Keratinocyte (primary cell): ENCODE measurements around the gene MPV17L2. TPM values are rescaled to one million over a fixed set of nuclear protein-coding genes. Genes with fewer than 3 reads are reported as not detected.

Experiments
- DNase-seq: peaks from one replicate; pipeline ENCODE4 v3.0.0-alpha.2; 2011; ENCODE audit warnings: low read depth, missing footprints, low spot score
- FAIRE-seq: peaks from 2 replicates; lab custom pipeline; 2011; peaks lifted over from hg19 to GRCh38; lab: Jason Lieb, UNC
- H2AFZ ChIP-seq: 2 replicates; pipeline ENCODE4 v1.6.0; 2012; ENCODE audit warnings: low read length, control low read depth, inconsistent platforms; ENCODE audit not compliant: control insufficient read depth
- H3K27ac ChIP-seq: 2 replicates; pipeline ENCODE4 v1.5.1; 2011; ENCODE audit warnings: low read length; ENCODE audit not compliant: control insufficient read depth, insufficient read depth
- H3K27me3 ChIP-seq: 3 replicates; pipeline ENCODE4 v1.6.0; 2011; ENCODE audit warnings: low read length; ENCODE audit not compliant: control insufficient read depth, insufficient read depth; ENCODE audit errors: extremely low read depth
- H3K36me3 ChIP-seq, 2 experiments: 2 replicates in 1 of 2; 3 replicates in 1 of 2; pipeline ENCODE4 v1.5.1; 2011; ENCODE audit warnings: low read length in 2 of 2, mild to moderate bottlenecking in 1 of 2; ENCODE audit not compliant: control insufficient read depth in 2 of 2, insufficient read depth in 2 of 2; ENCODE audit errors: extremely low read depth in 1 of 2
- H3K4me1 ChIP-seq: 3 replicates; pipeline ENCODE4 v1.5.1; 2011; ENCODE audit warnings: low read length; ENCODE audit not compliant: control insufficient read depth, insufficient read depth; ENCODE audit errors: extremely low read depth
- H3K4me2 ChIP-seq: 3 replicates; pipeline ENCODE4 v1.6.0; 2011; ENCODE audit warnings: low read depth, low read length; ENCODE audit not compliant: control insufficient read depth, insufficient read depth; ENCODE audit errors: extremely low read depth
- H3K4me3 ChIP-seq, 3 experiments: fragments of 200-600 bp in 1 of 3; sonication (generic) in 1 of 3; 2 replicates in 2 of 3; 3 replicates in 1 of 3; pipeline ENCODE4 v1.5.1; 2011 to 2016; ENCODE audit warnings: low read length in 3 of 3, mild to moderate bottlenecking in 3 of 3, control low read depth in 2 of 3, inconsistent platforms in 1 of 3, low read depth in 1 of 3, mixed read lengths in 1 of 3, mixed run types in 1 of 3, moderate library complexity in 1 of 3; ENCODE audit not compliant: control insufficient read depth in 2 of 3, insufficient read depth in 2 of 3; ENCODE audit errors: extremely low read depth in 1 of 3
- H3K79me2 ChIP-seq: 2 replicates; pipeline ENCODE4 v1.6.0; 2012; ENCODE audit warnings: low read length; ENCODE audit not compliant: control insufficient read depth, insufficient read depth
- H3K9ac ChIP-seq: 3 replicates; pipeline ENCODE4 v1.6.0; 2011; ENCODE audit warnings: low read length; ENCODE audit not compliant: control insufficient read depth, insufficient read depth; ENCODE audit errors: extremely low read depth
- H3K9me1 ChIP-seq: 3 replicates; pipeline ENCODE4 v1.6.0; 2011; ENCODE audit warnings: low read length; ENCODE audit not compliant: control insufficient read depth, insufficient read depth; ENCODE audit errors: extremely low read depth
- H3K9me3 ChIP-seq: 2 replicates; pipeline ENCODE4 v1.5.1; 2012; ENCODE audit warnings: low read depth, low read length; ENCODE audit not compliant: control insufficient read depth
- H4K20me1 ChIP-seq: 3 replicates; pipeline ENCODE4 v1.6.0; 2011; ENCODE audit warnings: low read length; ENCODE audit not compliant: control insufficient read depth, insufficient read depth; ENCODE audit errors: extremely low read depth
- CTCF ChIP-seq, 3 experiments: IDR thresholded peaks in 1 of 3; conservative IDR thresholded peaks in 1 of 3; optimal IDR thresholded peaks in 1 of 3; 2 replicates in 2 of 3; 3 replicates in 1 of 3; pipeline versions ENCODE3 to v1.5.1; 2011; ENCODE audit warnings: low read length in 3 of 3, mild to moderate bottlenecking in 3 of 3, moderate library complexity in 2 of 3, control low read depth in 1 of 3, inconsistent platforms in 1 of 3; ENCODE audit not compliant: insufficient read depth in 2 of 3; ENCODE audit errors: extremely low read depth in 1 of 3
- EZH2 ChIP-seq: IDR thresholded peaks from one replicate; pipeline ENCODE4 v1.6.1; 2012; ENCODE audit warnings: inconsistent platforms, mild to moderate bottlenecking, low read length, moderate library complexity
- dilution Hi-C: fragments of 300-500 bp; cut with MboI; formaldehyde crosslinking; loops from one replicate; pipeline ENCODE4 v1.7.0; 2020; ENCODE audit warnings: low sequenced_read_pairs; ENCODE audit not compliant: extremely low pct_ligation_motif_present
- polyA plus RNA-seq, 5 experiments: library from polyadenylated mRNA; depleted of rRNA in 3 of 5; stranded (reverse) in 3 of 5; stranded (forward) in 1 of 5; unstranded in 1 of 5; fragments of >200 nt; gene quantifications; 1 replicate in 1 of 5; 2 replicates in 3 of 5; 3 replicates in 1 of 5; pipeline versions ENCODE4 v1.2.1 to v1.2.3, GENCODE V29; 2011 to 2012; ENCODE audit warnings: missing spikeins in 2 of 5, low read depth in 1 of 5, low replicate concordance in 1 of 5

MPV17L2 gene
- polyA plus RNA-seq, 1 donor (not counting 4 experiments of a cell fraction or from before 2014, with no cell fraction given), result 26.3 TPM

- no peak for FAIRE-seq
Measured at GRCh38 chr19:18193388-18194180, 566 bp downstream of the MPV17L2 start.

GRCh38 chr19:18194181-18194530 lies 1.1 kb downstream of the MPV17L2 start:
- Histone ChIP-seq H3K9me1 (peaks cover 4% of the 10 kb centered on the region), H3K27ac (no peak overlapping the region), H3K4me2 (peak overlapping the region; percentile 98), H3K27me3 (no peaks in the 10 kb centered on the region), H3K36me3 (peaks cover 4 to 9% of the 10 kb centered on the region in 2 experiments), H2AFZ (no peak overlapping the region), H3K9me3 (no peaks in the 10 kb centered on the region), H3K9ac (peak overlapping the region; percentile 82), H3K4me3 (peak overlapping the region; percentile 83 to 89 (median 86)), H3K4me1 (peaks cover 20% of the 10 kb centered on the region), H3K79me2 (peaks cover 6% of the 10 kb centered on the region), H4K20me1 (no peaks in the 10 kb centered on the region)
- dilution Hi-C loops, result no loop called here
- no peak for DNase-seq
- FAIRE-seq, result no peak
- TF ChIP-seq CTCF (optimal IDR thresholded peaks at IDR 0.05 in 1 of 3, IDR thresholded peaks at IDR 0.05 in 1 of 3, conservative IDR thresholded peaks at IDR 0.05 in 1 of 3; ENCODE audit: extremely low read depth in 1 of 3, insufficient read depth in 2 of 3, low read length in 3 of 3) (no peak), EZH2 (no peak)

More at GRCh38 chr19:18193388-18194180, 566 bp downstream of the MPV17L2 start:
- Histone ChIP-seq H3K4me1 (peaks cover 20% of the 10 kb centered on the region), H3K79me2 (peaks cover 6% of the 10 kb centered on the region), H2AFZ (peak overlapping the region; percentile 71), H3K27ac (peak overlapping the region; percentile 63), H3K4me3 (peak overlapping the region; percentile 83 to 89 (median 86)), H3K9me1 (peaks cover 4% of the 10 kb centered on the region), H3K9me3 (no peaks in the 10 kb centered on the region), H3K36me3 (peaks cover 4 to 9% of the 10 kb centered on the region in 2 experiments), H3K4me2 (peak overlapping the region; percentile 98), H3K9ac (peak overlapping the region; percentile 82), H3K27me3 (no peaks in the 10 kb centered on the region), H4K20me1 (no peaks in the 10 kb centered on the region)
- TF ChIP-seq CTCF (optimal IDR thresholded peaks at IDR 0.05 in 1 of 3, IDR thresholded peaks at IDR 0.05 in 1 of 3, conservative IDR thresholded peaks at IDR 0.05 in 1 of 3; ENCODE audit: extremely low read depth in 1 of 3, insufficient read depth in 2 of 3, low read length in 3 of 3) (no peak), EZH2 (no peak)
- DNase-seq, result no peak
- dilution Hi-C loops, result no loop called here
